Choroid plexus epithelial cell (primary cell): ENCODE results near the gene STAC2.

Experiments
- DNase-seq: peaks from one replicate; pipeline ENCODE4 v3.0.0-alpha.2; 2010; ENCODE audit warnings: low read depth
- H3K4me3 ChIP-seq: 2 replicates; pipeline ENCODE4 v1.5.1; 2011; ENCODE audit warnings: low read depth, mild to moderate bottlenecking, control low read depth, low read length, moderate library complexity
- CTCF ChIP-seq: conservative IDR thresholded peaks from 2 replicates; pipeline ENCODE4 v1.5.1; 2011; ENCODE audit warnings: low read depth, mild to moderate bottlenecking, control low read depth, inconsistent platforms, low read length, moderate library complexity

The STAC2 gene

GRCh38 chr17:39239640-39240314 lies 14.0 kb upstream of the STAC2 start:
- H3K4me3 ChIP-seq = no peak overlapping the region
- DNase-seq = peak; percentile 26
- peak; percentile 73 for TF ChIP-seq CTCF

GRCh38 chr17:39238311-39238972 lies 12.7 kb upstream of the STAC2 start:
- no peak for DNase-seq
- no peak overlapping the region for H3K4me3 ChIP-seq
- TF ChIP-seq CTCF = no peak

- no peak for TF ChIP-seq CTCF
- H3K4me3 ChIP-seq = no peak overlapping the region
- DNase-seq = no peak
Measured at GRCh38 chr17:39237586-39237985, 11.8 kb upstream of the STAC2 start.

- no peak for TF ChIP-seq CTCF
- DNase-seq = no peak
- H3K4me3 ChIP-seq = no peak overlapping the region
Measured at GRCh38 chr17:39236981-39237441, 11.3 kb upstream of the STAC2 start.

GRCh38 chr17:39236450-39236927 lies 10.7 kb upstream of the STAC2 start:
- H3K4me3 ChIP-seq = no peak overlapping the region
- TF ChIP-seq CTCF = no peak
- DNase-seq = no peak

- DNase-seq = peak; percentile 83
- TF ChIP-seq CTCF = peak; percentile 88
Measured at GRCh38 chr17:39235555-39236449, 10.1 kb upstream of the STAC2 start.

More at GRCh38 chr17:39235555-39236449, 10.1 kb upstream of the STAC2 start:
- H3K4me3 ChIP-seq = no peak overlapping the region
